ENCODE results near the gene ADSS2.

Gene ADSS2

GRCh38 chr1:244445320-244446181 lies 6.2 kb downstream of the ADSS2 start:
- DNase-seq (ENCODE audit: low read depth in 2 of 2), result no peak

- no peak for DNase-seq (ENCODE audit: low read depth in 2 of 2)
Measured at GRCh38 chr1:244444854-244445253, 6.9 kb downstream of the ADSS2 start.

GRCh38 chr1:244442850-244443249 lies 8.9 kb downstream of the ADSS2 start:
- DNase-seq (ENCODE audit: low read depth in 2 of 2), result no peak

- DNase-seq (ENCODE audit: low read depth in 2 of 2), result no peak
Measured at GRCh38 chr1:244439391-244440032, 12.2 kb downstream of the ADSS2 start.

- no peak for DNase-seq (ENCODE audit: low read depth in 2 of 2)
Measured at GRCh38 chr1:244437086-244437468, 14.6 kb downstream of the ADSS2 start.

GRCh38 chr1:244436336-244437085 lies 15.2 kb downstream of the ADSS2 start:
- no peak for DNase-seq (ENCODE audit: low read depth in 2 of 2)

- no peak for DNase-seq (ENCODE audit: low read depth in 2 of 2)
Measured at GRCh38 chr1:244435562-244436205, 16.0 kb downstream of the ADSS2 start.

GRCh38 chr1:244431166-244431565 lies 20.5 kb downstream of the ADSS2 start:
- DNase-seq (ENCODE audit: low read depth in 2 of 2), result no peak

GRCh38 chr1:244429818-244430217 lies 21.9 kb downstream of the ADSS2 start:
- DNase-seq (ENCODE audit: low read depth in 2 of 2), result no peak

GRCh38 chr1:244427647-244428046 lies 24.1 kb downstream of the ADSS2 start:
- no peak for DNase-seq (ENCODE audit: low read depth in 2 of 2)

- DNase-seq (ENCODE audit: low read depth in 2 of 2), result no peak
Measured at GRCh38 chr1:244424649-244425334, 26.9 kb downstream of the ADSS2 start.

GRCh38 chr1:244422174-244422573 lies 29.5 kb downstream of the ADSS2 start:
- DNase-seq (ENCODE audit: low read depth in 2 of 2), result no peak

GRCh38 chr1:244419024-244419423 lies 32.7 kb downstream of the ADSS2 start:
- DNase-seq (ENCODE audit: low read depth in 2 of 2), result no peak

- no peak for DNase-seq (ENCODE audit: low read depth in 2 of 2)
Measured at GRCh38 chr1:244414543-244414942, 37.2 kb downstream of the ADSS2 start.

GRCh38 chr1:244413736-244414135 lies 38.0 kb downstream of the ADSS2 start:
- DNase-seq (ENCODE audit: low read depth in 2 of 2), result no peak

- no peak for DNase-seq (ENCODE audit: low read depth in 2 of 2)
Measured at GRCh38 chr1:244412176-244412575, 39.5 kb downstream of the ADSS2 start.

GRCh38 chr1:244409701-244410100 lies 42.0 kb downstream of the ADSS2 start:
- no peak for DNase-seq (ENCODE audit: low read depth in 2 of 2)

- DNase-seq (ENCODE audit: low read depth in 2 of 2), result no peak
Measured at GRCh38 chr1:244406337-244406736, 45.4 kb downstream of the ADSS2 start.

GRCh38 chr1:244405856-244406255 lies 45.9 kb downstream of the ADSS2 start:
- DNase-seq (ENCODE audit: low read depth in 2 of 2), result no peak

GRCh38 chr1:244403431-244403830 lies 48.3 kb downstream of the ADSS2 start:
- no peak for DNase-seq (ENCODE audit: low read depth in 2 of 2)

- DNase-seq (ENCODE audit: low read depth in 2 of 2), result no peak
Measured at GRCh38 chr1:244400974-244401373, 50.7 kb downstream of the ADSS2 start.

Data from stimulated activated CD4-positive, alpha-beta T cell treated with anti-CD3 and anti-CD28 coated beads, Interleukin-1b, Interleukin-23, amount 100 ng/mL, for 1 hour (primary cell).